ENCODE data around the gene WBP4. TPM values are rescaled to one million over a fixed set of nuclear protein-coding genes. Genes with fewer than 3 reads are reported as not detected.

The WBP4 gene
- total and polyA plus RNA-seq, 9 of the 15 experiments (the other 6 are each of a cell fraction or from before 2014, with no cell fraction given), result 5.5 to 12.2 (median 7.9) TPM

GRCh38 chr13:41019011-41019487 is 42.3 kb upstream of the WBP4 start, which contains the start of gene ELF1 (continued):
- TF ChIP-seq THRB (CRISPR knock-in tag; conservative IDR thresholded peaks at IDR 0.05) (0 out of 2 replicates have a peak, but pooled peaks have one; percentile 58), TSC22D4 (tag; IDR thresholded peaks at IDR 0.05) (no peak), SMARCC2 (IDR thresholded peaks at IDR 0.05; ENCODE audit: low read depth) (peak; percentile 79), ZNF316 (IDR thresholded peaks at IDR 0.05) (no peak), PHF8 (IDR thresholded peaks at IDR 0.05; ENCODE audit: borderline replicate concordance, low read length) (peak; percentile 41; the same call in 1 of the 2 replicates), HDGF (IDR thresholded peaks at IDR 0.05) (no peak), NUFIP1 (IDR thresholded peaks at IDR 0.05; ENCODE audit: partially characterized antibody) (no peak), SMARCA4 (IDR thresholded peaks at IDR 0.05) (peak; percentile 81; the same call in 1 of the 2 replicates), SAP30 (IDR thresholded peaks at IDR 0.05; ENCODE audit: borderline replicate concordance, insufficient read depth, low read depth, low read length, poor library complexity, severe bottlenecking) (no peak), RBM14 (IDR thresholded peaks at IDR 0.05; ENCODE audit: borderline replicate concordance, insufficient read depth, low read depth, low read length) (no peak), XRCC4 (IDR thresholded peaks at IDR 0.05; ENCODE audit: extremely low read depth, insufficient read depth, insufficient read length) (no peak), FOXP1 (CRISPR knock-in tag; IDR thresholded peaks at IDR 0.05) (no peak), MAFF (IDR thresholded peaks at IDR 0.05; ENCODE audit: low read length) (peak; percentile 11; the same call in 1 of the 2 replicates), JUNB (CRISPR knock-in tag; conservative IDR thresholded peaks at IDR 0.05) (peak; percentile 60; the same call in 1 of the 2 replicates), CREM (IDR thresholded peaks at IDR 0.05; ENCODE audit: low read depth) (no peak; the same call in 1 of the 2 replicates), ZNF134 (CRISPR knock-in tag; conservative IDR thresholded peaks at IDR 0.05) (no peak), CBX2 (IDR thresholded peaks at IDR 0.05; ENCODE audit: insufficient read depth, low read length, poor library complexity, severe bottlenecking) (no peak), KAT8 (IDR thresholded peaks at IDR 0.05; ENCODE audit: low read depth) (peak; percentile 53; the same call in 1 of the 2 replicates), ZNF778 (CRISPR knock-in tag; IDR thresholded peaks at IDR 0.05) (no peak), CBX1 (IDR thresholded peaks at IDR 0.05; ENCODE audit: low read depth) (no peak), ELF1 (tag; IDR thresholded peaks at IDR 0.05) (no peak), TOE1 (IDR thresholded peaks at IDR 0.05; ENCODE audit: borderline replicate concordance) (peak; percentile 62; the same call in 1 of the 2 replicates), TOE1 (CRISPR knock-in tag; IDR thresholded peaks at IDR 0.05; ENCODE audit: borderline replicate concordance, low read depth) (no peak), BRD4 (IDR thresholded peaks at IDR 0.05) (peak; percentile 61; the same call in 1 of the 2 replicates), TAF9B (IDR thresholded peaks at IDR 0.05; ENCODE audit: partially characterized antibody) (peak; percentile 73), ZNF408 (CRISPR knock-in tag; IDR thresholded peaks at IDR 0.05; ENCODE audit: low read depth) (no peak)
- TF ChIP-seq, protein P1, sequence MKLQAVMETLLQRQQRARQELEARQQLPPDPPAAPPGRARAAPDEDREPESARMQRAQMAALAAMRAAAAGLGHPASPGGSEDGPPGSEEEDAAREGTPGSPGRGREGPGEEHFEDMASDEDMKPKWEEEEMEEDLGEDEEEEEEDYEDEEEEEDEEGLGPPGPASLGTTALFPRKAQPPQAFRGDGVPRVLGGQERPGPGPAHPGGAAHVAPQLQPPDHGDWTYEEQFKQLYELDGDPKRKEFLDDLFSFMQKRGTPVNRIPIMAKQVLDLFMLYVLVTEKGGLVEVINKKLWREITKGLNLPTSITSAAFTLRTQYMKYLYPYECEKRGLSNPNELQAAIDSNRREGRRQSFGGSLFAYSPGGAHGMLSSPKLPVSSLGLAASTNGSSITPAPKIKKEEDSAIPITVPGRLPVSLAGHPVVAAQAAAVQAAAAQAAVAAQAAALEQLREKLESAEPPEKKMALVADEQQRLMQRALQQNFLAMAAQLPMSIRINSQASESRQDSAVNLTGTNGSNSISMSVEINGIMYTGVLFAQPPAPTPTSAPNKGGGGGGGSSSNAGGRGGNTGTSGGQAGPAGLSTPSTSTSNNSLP (IDR thresholded peaks at IDR 0.05; ENCODE audit: borderline replicate concordance, low read depth, low read length), result peak; percentile 20; the same call in 1 of the 2 replicates

Measured in K562 (cell line).